Ovary (tissue), 3 donors: ENCODE data around the gene SUDS3.

ENCODE experiments used
- POLR2A ChIP-seq: fragments of 450-650 bp; IDR thresholded peaks from one replicate; pipeline ENCODE4 v1.6.1; 2017; ENCODE audit warnings: antibody characterized with exemption, mild to moderate bottlenecking, moderate library complexity
- TF ChIP-seq, protein P1 (sequence below), 3 donors: fragments of 450-650 bp in 2 of 3; fragments of 200-600 bp in 1 of 3; IDR thresholded peaks; one replicate each; pipeline versions ENCODE4 v1.5.1 to v1.8.0; 2016 to 2022; ENCODE audit warnings: antibody characterized with exemption in 3 of 3, mild to moderate bottlenecking in 1 of 3
- donor health status: DM: no; HTN: no; CAD: no.

DNA sequence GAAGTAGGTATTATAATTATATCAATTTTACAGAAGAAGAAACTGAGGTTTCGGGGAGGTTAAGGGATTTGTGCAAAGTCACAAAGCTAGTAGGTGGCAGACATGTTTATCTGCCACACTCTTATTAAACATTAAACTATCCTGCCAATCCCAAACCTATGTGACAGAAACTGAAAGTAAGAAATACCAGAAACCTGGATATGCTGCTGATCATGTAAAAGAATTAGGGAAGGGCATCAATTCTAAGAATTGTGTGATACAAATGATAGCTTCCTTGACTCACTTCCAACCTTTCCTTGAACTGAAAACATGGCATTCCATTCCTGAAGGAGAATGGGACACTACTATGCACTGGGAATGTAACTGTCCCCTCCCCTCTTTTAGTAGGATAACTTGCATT, 20.5 kb upstream of the SUDS3 start:
- TF ChIP-seq, protein P1, sequence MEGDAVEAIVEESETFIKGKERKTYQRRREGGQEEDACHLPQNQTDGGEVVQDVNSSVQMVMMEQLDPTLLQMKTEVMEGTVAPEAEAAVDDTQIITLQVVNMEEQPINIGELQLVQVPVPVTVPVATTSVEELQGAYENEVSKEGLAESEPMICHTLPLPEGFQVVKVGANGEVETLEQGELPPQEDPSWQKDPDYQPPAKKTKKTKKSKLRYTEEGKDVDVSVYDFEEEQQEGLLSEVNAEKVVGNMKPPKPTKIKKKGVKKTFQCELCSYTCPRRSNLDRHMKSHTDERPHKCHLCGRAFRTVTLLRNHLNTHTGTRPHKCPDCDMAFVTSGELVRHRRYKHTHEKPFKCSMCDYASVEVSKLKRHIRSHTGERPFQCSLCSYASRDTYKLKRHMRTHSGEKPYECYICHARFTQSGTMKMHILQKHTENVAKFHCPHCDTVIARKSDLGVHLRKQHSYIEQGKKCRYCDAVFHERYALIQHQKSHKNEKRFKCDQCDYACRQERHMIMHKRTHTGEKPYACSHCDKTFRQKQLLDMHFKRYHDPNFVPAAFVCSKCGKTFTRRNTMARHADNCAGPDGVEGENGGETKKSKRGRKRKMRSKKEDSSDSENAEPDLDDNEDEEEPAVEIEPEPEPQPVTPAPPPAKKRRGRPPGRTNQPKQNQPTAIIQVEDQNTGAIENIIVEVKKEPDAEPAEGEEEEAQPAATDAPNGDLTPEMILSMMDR (IDR thresholded peaks at IDR 0.05), result no peak
- no peak for TF ChIP-seq POLR2A
